Smooth muscle cell of the coronary artery (primary cell): ENCODE data around the gene EVI2A. TPM values are rescaled to one million over a fixed set of nuclear protein-coding genes. Genes with fewer than 3 reads are reported as not detected.

ENCODE experiments used
- total RNA-seq: library from RNA; depleted of rRNA; stranded (reverse); fragments of >200 nt; gene quantifications from 2 replicates; pipeline ENCODE4 v1.2.3, GENCODE V29; 2014; ENCODE audit warnings: low replicate concordance

EVI2A gene, protein sequence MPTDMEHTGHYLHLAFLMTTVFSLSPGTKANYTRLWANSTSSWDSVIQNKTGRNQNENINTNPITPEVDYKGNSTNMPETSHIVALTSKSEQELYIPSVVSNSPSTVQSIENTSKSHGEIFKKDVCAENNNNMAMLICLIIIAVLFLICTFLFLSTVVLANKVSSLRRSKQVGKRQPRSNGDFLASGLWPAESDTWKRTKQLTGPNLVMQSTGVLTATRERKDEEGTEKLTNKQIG
- 0.45 and 42.9 TPM in 2 replicates for total RNA-seq

DNA sequence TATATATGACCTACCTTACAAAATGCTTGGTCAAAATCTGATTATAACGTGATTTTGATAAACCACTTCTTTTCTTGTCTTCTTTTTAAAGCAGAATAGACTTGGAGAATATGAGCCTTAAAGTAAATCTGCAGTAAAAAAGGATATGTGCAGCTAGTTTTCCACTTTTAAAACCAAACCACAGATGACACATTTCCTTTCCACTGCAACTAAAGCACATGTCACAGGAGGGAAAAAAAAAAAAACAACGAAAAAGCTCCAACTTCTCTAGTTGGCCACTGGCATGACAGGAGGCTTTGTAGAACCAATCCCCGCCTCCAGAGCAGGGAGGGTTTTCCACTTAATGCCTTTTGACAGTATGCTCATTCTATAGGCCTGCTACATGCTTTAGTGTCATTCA is at the start of gene EVI2A:
EVI2A (minus strand) TSS at position 142 of the 400 bp plus-strand sequence. CDS start 2,609 bp downstream, outside the sequence.

DNA sequence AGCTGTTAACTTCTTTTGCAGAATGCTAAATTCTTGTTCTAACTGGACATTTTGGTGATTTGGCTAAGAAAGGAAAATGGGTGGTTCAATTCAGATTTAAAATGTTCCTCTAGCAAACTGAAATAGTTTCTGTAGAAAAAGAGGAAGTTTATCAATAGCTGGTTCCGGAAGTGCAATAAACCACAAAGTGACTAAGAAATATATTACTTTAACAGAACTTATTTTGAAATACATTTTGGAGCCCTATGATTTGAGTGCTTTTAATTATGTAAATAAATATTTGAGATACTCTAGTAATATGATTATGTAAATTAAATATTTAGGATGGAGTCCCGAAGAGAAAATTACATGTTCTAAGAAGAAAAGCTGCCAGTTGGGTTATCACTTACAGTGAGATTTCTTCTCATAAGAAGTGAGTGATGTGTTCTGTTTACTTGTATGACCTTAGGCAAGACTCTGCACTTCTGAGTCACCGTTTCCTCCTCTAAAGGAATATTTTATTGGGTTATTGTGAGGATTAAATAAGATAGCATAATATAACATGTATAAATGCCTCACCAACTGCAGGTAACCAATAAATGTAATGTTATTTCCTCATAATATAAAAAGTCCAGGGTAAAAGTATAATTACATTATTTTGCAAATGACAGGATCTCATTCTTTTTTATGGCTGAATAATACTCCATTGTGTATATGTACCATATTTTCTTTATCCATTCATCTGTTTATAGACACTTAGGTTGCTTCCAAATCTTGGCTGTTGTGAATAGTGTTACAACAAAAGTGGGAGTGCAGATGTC is 7.2 kb downstream of the EVI2A start, which contains the start of gene EVI2B:
EVI2B (minus strand) TSS at position 73 of the 800 bp plus-strand sequence. CDS start 8,445 bp downstream, outside the sequence.

DNA sequence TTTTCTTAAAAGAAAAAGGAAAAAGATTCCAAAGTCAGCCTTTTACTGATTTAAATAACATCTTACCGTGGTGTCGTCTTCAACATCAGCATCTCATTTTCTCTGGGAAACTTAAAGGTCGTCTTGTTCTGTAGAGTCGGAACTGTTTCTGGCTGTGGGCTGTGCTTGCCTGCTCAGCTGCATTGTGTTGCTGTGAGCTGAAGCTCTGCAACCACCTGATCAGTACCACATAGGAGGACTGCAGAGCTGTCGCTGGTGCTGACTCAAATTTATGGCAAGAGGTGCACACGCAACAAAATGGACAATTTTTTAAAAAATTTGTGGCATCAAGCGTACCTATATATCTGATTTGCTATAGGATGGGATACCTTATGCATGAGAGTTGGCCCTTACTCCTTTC is 24.3 kb downstream of the EVI2A start, which contains the start of gene OMG:
OMG (minus strand) TSS at position 150 of the 400 bp plus-strand sequence. CDS start 908 bp downstream, outside the sequence.

Other genes starting within 250 kb of the EVI2A start
- 35.4 and 36.6 TPM in 2 replicates for gene NF1, start 226.6 kb downstream of the EVI2A start, total RNA-seq
- 11.0 TPM in 1 of 2 replicates, not detected in the other for gene OMG, start 24.4 kb downstream of the EVI2A start, total RNA-seq
- 0.59 TPM in 1 of 2 replicates, not detected in the other for gene EVI2B, start 7.6 kb downstream of the EVI2A start, total RNA-seq
- gene RAB11FIP4, start 70.1 kb upstream of the EVI2A start, total RNA-seq: 0.15 and 18.3 TPM in 2 replicates